ENCODE measurements around the gene BNC2. TPM values are rescaled to one million over a fixed set of nuclear protein-coding genes. Genes with fewer than 3 reads are reported as not detected.

Gene BNC2
- total RNA-seq, 1 experiment from 2014 or later: not detected

DNA sequence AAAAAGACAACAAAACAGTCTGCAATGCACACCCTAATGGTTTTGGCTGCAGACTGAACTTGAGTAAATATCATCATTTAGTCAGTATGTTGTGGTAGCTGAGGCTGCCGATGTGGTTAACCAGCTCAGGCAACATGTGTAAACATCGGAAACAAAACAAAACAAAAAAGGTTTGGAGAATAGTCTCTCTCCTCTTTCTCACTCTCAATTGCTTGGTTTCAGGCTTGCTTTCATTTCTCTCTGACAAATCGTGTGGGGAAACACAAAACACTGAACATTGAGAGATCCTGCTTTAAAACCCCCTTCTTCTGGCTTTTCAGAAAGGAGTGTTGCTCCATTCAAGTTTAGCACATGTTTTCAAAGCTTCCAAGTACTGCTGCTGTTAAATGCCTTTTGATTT lies 453.3 kb downstream of the BNC2 start:
- H3K4me1 Mint-ChIP-seq (ENCODE audit: low read depth, unreplicated experiment): peaks cover 20% of the 10 kb centered on the region
- H3K4me3 Mint-ChIP-seq (ENCODE audit: low read depth, unreplicated experiment): no peak overlapping the region
- H3K27ac Mint-ChIP-seq (ENCODE audit: unreplicated experiment): no peak overlapping the region
- TF ChIP-seq, protein P1, sequence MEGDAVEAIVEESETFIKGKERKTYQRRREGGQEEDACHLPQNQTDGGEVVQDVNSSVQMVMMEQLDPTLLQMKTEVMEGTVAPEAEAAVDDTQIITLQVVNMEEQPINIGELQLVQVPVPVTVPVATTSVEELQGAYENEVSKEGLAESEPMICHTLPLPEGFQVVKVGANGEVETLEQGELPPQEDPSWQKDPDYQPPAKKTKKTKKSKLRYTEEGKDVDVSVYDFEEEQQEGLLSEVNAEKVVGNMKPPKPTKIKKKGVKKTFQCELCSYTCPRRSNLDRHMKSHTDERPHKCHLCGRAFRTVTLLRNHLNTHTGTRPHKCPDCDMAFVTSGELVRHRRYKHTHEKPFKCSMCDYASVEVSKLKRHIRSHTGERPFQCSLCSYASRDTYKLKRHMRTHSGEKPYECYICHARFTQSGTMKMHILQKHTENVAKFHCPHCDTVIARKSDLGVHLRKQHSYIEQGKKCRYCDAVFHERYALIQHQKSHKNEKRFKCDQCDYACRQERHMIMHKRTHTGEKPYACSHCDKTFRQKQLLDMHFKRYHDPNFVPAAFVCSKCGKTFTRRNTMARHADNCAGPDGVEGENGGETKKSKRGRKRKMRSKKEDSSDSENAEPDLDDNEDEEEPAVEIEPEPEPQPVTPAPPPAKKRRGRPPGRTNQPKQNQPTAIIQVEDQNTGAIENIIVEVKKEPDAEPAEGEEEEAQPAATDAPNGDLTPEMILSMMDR (IDR thresholded peaks at IDR 0.05; ENCODE audit: unreplicated experiment): no peak
- no TSS peak for BruUV-seq (replicated peaks)
- CTCF ChIA-PET: no interaction called here
- intact Hi-C loops (cut with micrococcal nuclease; ENCODE audit: unreplicated experiment): no loop called here
- no peaks in the 10 kb centered on the region for H3K36me3 Mint-ChIP-seq (ENCODE audit: insufficient read depth, unreplicated experiment)
- no peaks in the 10 kb centered on the region for H3K27me3 Mint-ChIP-seq (ENCODE audit: unreplicated experiment)
- H3K9me3 Mint-ChIP-seq (ENCODE audit: low read depth, unreplicated experiment): peaks cover 2% of the 10 kb centered on the region
- no peak for DNase-seq

- intact Hi-C loops (cut with micrococcal nuclease; ENCODE audit: unreplicated experiment): no loop called here
- H3K27me3 Mint-ChIP-seq (ENCODE audit: unreplicated experiment): no peaks in the 10 kb centered on the region
- no peak overlapping the region for H3K4me3 Mint-ChIP-seq (ENCODE audit: low read depth, unreplicated experiment)
- no peaks in the 10 kb centered on the region for H3K36me3 Mint-ChIP-seq (ENCODE audit: insufficient read depth, unreplicated experiment)
- no peak for DNase-seq
- peaks cover 37% of the 10 kb centered on the region for H3K4me1 Mint-ChIP-seq (ENCODE audit: low read depth, unreplicated experiment)
- CTCF ChIA-PET: no interaction called here
- TF ChIP-seq, protein P1 (IDR thresholded peaks at IDR 0.05; ENCODE audit: unreplicated experiment): no peak
- no TSS peak for BruUV-seq (replicated peaks)
- peaks cover 2% of the 10 kb centered on the region for H3K9me3 Mint-ChIP-seq (ENCODE audit: low read depth, unreplicated experiment)
- peak overlapping the region; percentile 78 for H3K27ac Mint-ChIP-seq (ENCODE audit: unreplicated experiment)
Measured at GRCh38 chr9:16414451-16414850, 456.0 kb downstream of the BNC2 start.

DNA sequence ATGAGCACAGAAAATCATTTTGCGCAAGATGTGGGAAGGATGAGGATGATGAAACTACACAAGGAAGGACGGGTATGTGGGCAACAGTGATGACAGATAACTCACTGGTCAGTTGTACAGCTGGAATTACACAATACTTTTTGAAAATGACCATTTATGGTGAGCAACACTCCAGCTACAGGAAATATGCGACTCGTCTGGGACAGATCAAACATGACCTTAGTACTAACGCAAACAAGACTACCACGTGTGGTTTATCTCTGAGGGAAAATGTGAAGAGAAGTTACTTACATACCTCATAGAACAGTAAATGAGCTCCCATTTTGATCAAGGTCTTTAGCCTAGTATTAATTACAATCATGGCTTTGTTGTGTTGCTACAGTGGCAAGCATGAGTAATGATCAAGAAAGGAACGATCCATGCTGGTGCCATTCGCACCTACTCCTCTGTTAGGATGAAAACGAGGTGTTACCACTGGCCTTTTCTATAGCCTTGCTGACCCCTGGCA lies 456.9 kb downstream of the BNC2 start:
- TF ChIP-seq, protein P1 (IDR thresholded peaks at IDR 0.05; ENCODE audit: unreplicated experiment): no peak
- no peak overlapping the region for H3K4me3 Mint-ChIP-seq (ENCODE audit: low read depth, unreplicated experiment)
- intact Hi-C loops (cut with micrococcal nuclease; ENCODE audit: unreplicated experiment): no loop called here

GRCh38 chr9:16412740-16413139 lies 457.7 kb downstream of the BNC2 start:
- no peak overlapping the region for H3K4me3 Mint-ChIP-seq (ENCODE audit: low read depth, unreplicated experiment)
- TF ChIP-seq, protein P1 (IDR thresholded peaks at IDR 0.05; ENCODE audit: unreplicated experiment): no peak
- intact Hi-C loops (cut with micrococcal nuclease; ENCODE audit: unreplicated experiment): no loop called here

More for the DNA sequence above, 456.9 kb downstream of the BNC2 start:
- Mint-ChIP-seq H3K9me3 (ENCODE audit: low read depth, unreplicated experiment) (peaks cover 2% of the 10 kb centered on the region), H3K36me3 (ENCODE audit: insufficient read depth, unreplicated experiment) (no peaks in the 10 kb centered on the region), H3K4me1 (ENCODE audit: low read depth, unreplicated experiment) (peaks cover 37% of the 10 kb centered on the region), H3K27ac (ENCODE audit: unreplicated experiment) (peak overlapping the region; percentile 78), H3K27me3 (ENCODE audit: unreplicated experiment) (no peaks in the 10 kb centered on the region)
- CTCF ChIA-PET: no interaction called here
- no peak for DNase-seq
- no TSS peak for BruUV-seq (replicated peaks)

More at GRCh38 chr9:16412740-16413139, 457.7 kb downstream of the BNC2 start:
- DNase-seq: no peak
- CTCF ChIA-PET: no interaction called here
- no TSS peak for BruUV-seq (replicated peaks)
- Mint-ChIP-seq H3K27ac (ENCODE audit: unreplicated experiment) (no peak overlapping the region), H3K36me3 (ENCODE audit: insufficient read depth, unreplicated experiment) (no peaks in the 10 kb centered on the region), H3K9me3 (ENCODE audit: low read depth, unreplicated experiment) (peaks cover 2% of the 10 kb centered on the region), H3K4me1 (ENCODE audit: low read depth, unreplicated experiment) (peaks cover 37% of the 10 kb centered on the region), H3K27me3 (ENCODE audit: unreplicated experiment) (no peaks in the 10 kb centered on the region)

All from Calu3 (cell line).